GM19043 (cell line): ENCODE measurements around the gene ZNF160.
"Not testable (repeated sequence)": the region's sequence is repeated elsewhere in the genome, so short reads cannot be mapped to it uniquely, and the experiment has no call there.

Experiments
- ATAC-seq: cut with Tn5 transposase; IDR thresholded peaks from one replicate; pipeline ENCODE4 v1.9.1; 2021; ENCODE audit warnings: low read depth; ENCODE audit not compliant: unreplicated experiment

Gene ZNF160

GRCh38 chr19:53034054-53034453, 69.2 kb downstream of the ZNF160 start:
- ATAC-seq = no peak

GRCh38 chr19:53028306-53028705, 74.9 kb downstream of the ZNF160 start:
- ATAC-seq = not testable (repeated sequence)

GRCh38 chr19:53019684-53020083, 83.5 kb downstream of the ZNF160 start:
- ATAC-seq = no peak
